Neural cell (in vitro differentiated cells): ENCODE results near the gene TULP4. TPM values are rescaled to one million over a fixed set of nuclear protein-coding genes. Genes with fewer than 3 reads are reported as not detected.

Source experiments
- H2AFZ ChIP-seq: fragments of 200-600, 300-800 bp; sonication (generic), shearing (Covaris generic); 2 replicates; pipeline ENCODE4 v1.6.0; 2014; ENCODE audit warnings: low read depth, mild to moderate bottlenecking, antibody characterized with exemption, low read length, moderate library complexity
- H3F3A ChIP-seq: fragments of 200-600 bp; shearing (Covaris generic); 2 replicates; pipeline ENCODE4 v1.6.1; 2016; ENCODE audit warnings: mild to moderate bottlenecking, moderate library complexity, mixed read lengths, antibody characterized with exemption, low read length; ENCODE audit not compliant: insufficient read depth, poor library complexity, severe bottlenecking
- H3K27ac ChIP-seq: fragments of 200-600, 300-800 bp; sonication (generic), shearing (Covaris generic); 2 replicates; pipeline ENCODE4 v1.5.1; 2014; ENCODE audit warnings: mild to moderate bottlenecking, low read length, moderate library complexity
- H3K27me3 ChIP-seq: fragments of 300-800, 200-600 bp; sonication (generic), shearing (Covaris generic); 2 replicates; pipeline ENCODE4 v1.6.0; 2014; ENCODE audit warnings: mild to moderate bottlenecking, low read depth, low read length, moderate library complexity; ENCODE audit not compliant: insufficient read depth
- H3K36me3 ChIP-seq: fragments of 300-800, 200-600 bp; sonication (generic), shearing (Covaris generic); 2 replicates; pipeline ENCODE4 v1.5.1; 2014; ENCODE audit warnings: mild to moderate bottlenecking, antibody characterized with exemption, low read length, moderate library complexity; ENCODE audit not compliant: insufficient read depth
- H3K4me2 ChIP-seq: fragments of 300-800, 200-600 bp; sonication (generic), shearing (Covaris generic); 2 replicates; pipeline ENCODE4 v1.6.0; 2014; ENCODE audit warnings: mild to moderate bottlenecking, low read length
- H3K4me3 ChIP-seq: fragments of 300-800, 200-600 bp; sonication (generic), shearing (Covaris generic); 2 replicates; pipeline ENCODE4 v1.5.1; 2014; ENCODE audit warnings: mild to moderate bottlenecking, low read length, moderate library complexity
- H3K79me2 ChIP-seq: fragments of 200-600 bp; shearing (Covaris generic); replicated peaks from 2 replicates; pipeline ENCODE4 v1.6.0; 2014; ENCODE audit warnings: mild to moderate bottlenecking, low read length, moderate library complexity; ENCODE audit not compliant: insufficient read depth
- H3K9ac ChIP-seq: fragments of 300-800, 200-600 bp; sonication (generic), shearing (Covaris generic); 2 replicates; pipeline ENCODE4 v1.6.1; 2016; ENCODE audit warnings: mild to moderate bottlenecking, low read length, mixed read lengths
- H3K9me2 ChIP-seq: fragments of 200-600 bp; shearing (Covaris generic); 2 replicates; pipeline ENCODE4 v1.6.1; 2016; ENCODE audit warnings: mild to moderate bottlenecking, low read length, mixed read lengths; ENCODE audit not compliant: insufficient read depth
- H3K9me3 ChIP-seq: fragments of 200-600, 300-800 bp; sonication (generic), shearing (Covaris generic); 2 replicates; pipeline ENCODE4 v1.6.1; 2016; ENCODE audit warnings: mild to moderate bottlenecking, mixed run types, low read length, moderate library complexity, mixed read lengths
- H4K20me1 ChIP-seq: fragments of 200-600 bp; shearing (Covaris generic); 2 replicates; pipeline ENCODE4 v1.6.1; 2016; ENCODE audit warnings: mild to moderate bottlenecking, mixed run types; ENCODE audit not compliant: insufficient read depth
- CTCF ChIP-seq: fragments of 450-650 bp; IDR thresholded peaks from 2 replicates; pipeline ENCODE4 v1.5.1; 2014; ENCODE audit warnings: antibody characterized with exemption, mild to moderate bottlenecking, moderate library complexity; ENCODE audit not compliant: poor library complexity, severe bottlenecking
- EP300 ChIP-seq: fragments of 450-650 bp; conservative IDR thresholded peaks from 2 replicates; pipeline ENCODE4 v1.6.1; 2014; ENCODE audit warnings: antibody characterized with exemption, mild to moderate bottlenecking, moderate library complexity; ENCODE audit not compliant: poor library complexity, severe bottlenecking
- EZH2 ChIP-seq: fragments of 200-600, 300-800 bp; shearing (Covaris generic), sonication (generic); IDR thresholded peaks from 2 replicates; pipeline ENCODE4 v1.6.1; 2014; ENCODE audit warnings: antibody characterized with exemption, low read length, borderline replicate concordance, mild to moderate bottlenecking; ENCODE audit not compliant: insufficient read depth, poor library complexity, severe bottlenecking
- MXI1 ChIP-seq: fragments of 450-650 bp; conservative IDR thresholded peaks from 2 replicates; pipeline ENCODE4 v1.6.1; 2014; ENCODE audit warnings: antibody characterized with exemption, mild to moderate bottlenecking; ENCODE audit not compliant: poor library complexity, severe bottlenecking
- POLR2AphosphoS5 ChIP-seq: IDR thresholded peaks from 2 replicates; pipeline ENCODE4 v1.6.1; 2012
- RAD21 ChIP-seq: fragments of 450-650 bp; conservative IDR thresholded peaks from 2 replicates; pipeline ENCODE4 v1.6.1; 2014; ENCODE audit warnings: antibody characterized with exemption, mild to moderate bottlenecking, moderate library complexity
- REST ChIP-seq: IDR thresholded peaks from 2 replicates; pipeline ENCODE4 v1.6.1; 2012; ENCODE audit warnings: borderline replicate concordance
- SMC3 ChIP-seq: fragments of 450-650 bp; conservative IDR thresholded peaks from 2 replicates; pipeline ENCODE4 v1.6.1; 2014; ENCODE audit warnings: antibody characterized with exemption, mild to moderate bottlenecking, moderate library complexity; ENCODE audit not compliant: poor library complexity
- TAF1 ChIP-seq: IDR thresholded peaks from 2 replicates; pipeline ENCODE4 v1.6.1; 2012; ENCODE audit warnings: low read depth
- polyA plus RNA-seq: library from polyadenylated mRNA; depleted of rRNA; stranded (reverse); fragments of >200 nt; gene quantifications from 2 replicates; pipeline ENCODE4 v1.2.3, GENCODE V29; 2014

Gene TULP4
- polyA plus RNA-seq, 1 donor from 2014 or later: 30.6 TPM

- Histone ChIP-seq H4K20me1 (no peaks in the 10 kb centered on the region), H3K79me2 (peaks cover 19% of the 10 kb centered on the region), H3K27ac (no peak overlapping the region), H3K4me3 (no peak overlapping the region), H3K9me2 (no peaks in the 10 kb centered on the region), H3K27me3 (no peaks in the 10 kb centered on the region), H3F3A (no peaks in the 10 kb centered on the region), H3K9ac (no peak overlapping the region), H3K4me2 (no peak overlapping the region), H3K9me3 (no peaks in the 10 kb centered on the region), H3K36me3 (no peaks in the 10 kb centered on the region), H2AFZ (no peak overlapping the region)
- TF ChIP-seq EP300: no peak
- TF ChIP-seq REST: no peak
- TF ChIP-seq SMC3: no peak
- no peak for TF ChIP-seq MXI1
- TF ChIP-seq EZH2: no peak
- no peak for TF ChIP-seq TAF1
- TF ChIP-seq CTCF: no peak
- no peak for TF ChIP-seq POLR2AphosphoS5
These were observed 67.1 kb downstream of the TULP4 start for GRCh38 chr6:158379336-158379735.

GRCh38 chr6:158381214-158381613, 68.9 kb downstream of the TULP4 start:
- Histone ChIP-seq H3K9ac (no peak overlapping the region), H3K4me2 (no peak overlapping the region), H3K79me2 (peaks cover 22% of the 10 kb centered on the region), H3K9me3 (no peaks in the 10 kb centered on the region), H3K27me3 (no peaks in the 10 kb centered on the region), H3F3A (no peaks in the 10 kb centered on the region), H3K4me3 (no peak overlapping the region), H2AFZ (no peak overlapping the region), H3K36me3 (no peaks in the 10 kb centered on the region), H3K27ac (no peak overlapping the region), H3K9me2 (no peaks in the 10 kb centered on the region), H4K20me1 (no peaks in the 10 kb centered on the region)
- TF ChIP-seq MXI1: no peak
- no peak for TF ChIP-seq EZH2
- no peak for TF ChIP-seq SMC3
- TF ChIP-seq TAF1: no peak
- no peak for TF ChIP-seq POLR2AphosphoS5
- TF ChIP-seq REST: no peak
- TF ChIP-seq RAD21: no peak
- no peak for TF ChIP-seq EP300
- TF ChIP-seq CTCF: no peak
